NCI-H2107 treated with DMSO at 0.1 percent for 48 hours (cell line): ENCODE results near the gene PPY.
"Not testable (repeated sequence)": the region's sequence is repeated elsewhere in the genome, so short reads cannot be mapped to it uniquely, and the experiment has no call there.

Experiments used
- DNase-seq: peaks from one replicate; lab custom pipeline; 2025; ENCODE audit not compliant: unreplicated experiment; lab: John Stamatoyannopoulos, UW

PPY gene

DNA sequence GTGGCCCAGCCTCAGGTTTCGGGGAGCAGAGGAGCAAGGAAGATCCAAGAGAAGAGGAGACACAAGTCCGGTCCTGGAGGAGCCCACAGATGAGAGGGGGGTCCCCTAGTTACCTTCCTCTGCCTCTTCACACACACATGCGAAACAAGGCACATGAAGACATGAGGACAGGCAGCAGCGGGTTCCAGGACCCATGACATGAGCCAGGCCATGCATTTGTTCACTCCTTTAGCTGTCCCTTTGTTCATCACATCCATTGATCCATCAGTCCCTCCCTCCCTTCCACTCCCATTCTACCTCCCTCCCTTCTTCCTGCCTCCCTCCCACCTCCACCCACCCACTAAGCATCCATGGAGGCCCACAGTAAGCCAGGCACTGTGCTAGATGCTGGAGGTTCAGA, 9.4 kb downstream of the PPY start:
- no peak for DNase-seq

GRCh38 chr17:43932357-43932756, 9.9 kb downstream of the PPY start:
- DNase-seq, result no peak

DNA sequence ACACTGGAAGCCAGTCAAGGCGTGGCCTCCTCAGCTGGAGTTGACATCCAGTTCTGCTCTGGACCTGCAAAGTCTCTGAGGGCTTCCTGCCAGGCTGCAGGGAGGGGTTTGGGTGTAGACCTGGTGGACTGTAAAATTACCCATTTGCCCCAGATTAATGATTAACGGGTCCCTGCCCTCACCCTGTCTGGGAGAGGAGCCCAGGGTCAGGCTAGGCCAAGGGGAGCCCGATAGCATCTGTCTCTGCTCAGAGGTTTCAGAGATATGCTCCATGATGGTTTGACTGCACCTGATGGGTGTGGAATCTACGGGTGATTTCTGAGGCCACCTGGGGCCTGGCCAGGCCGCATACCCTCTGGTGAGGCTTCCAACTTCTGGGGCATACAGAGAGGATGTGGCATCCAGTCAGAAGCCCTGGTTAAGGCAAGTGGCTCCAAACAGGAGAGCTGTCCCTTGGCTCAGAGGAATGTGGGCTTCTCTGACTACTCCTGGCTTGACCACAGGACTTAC, 11.2 kb downstream of the PPY start:
- no peak for DNase-seq

DNA sequence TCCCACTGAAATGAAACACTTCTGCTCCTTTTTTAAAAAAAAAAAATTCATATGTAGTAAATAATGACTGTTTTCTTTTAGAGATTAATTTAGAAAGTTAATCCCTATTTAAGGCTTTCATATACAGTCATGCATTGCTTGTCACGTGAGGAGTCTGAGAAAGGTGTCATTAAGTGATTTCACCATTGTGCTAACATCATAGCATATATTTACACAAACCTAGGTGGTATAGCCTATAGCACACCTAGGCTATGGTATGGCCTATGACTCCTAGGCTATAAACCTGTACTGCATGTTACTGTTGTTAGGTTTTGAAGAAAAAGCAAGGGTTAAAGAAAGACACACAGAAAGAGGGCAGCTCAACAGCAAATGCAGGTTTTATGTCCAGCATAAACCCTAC, 13.7 kb downstream of the PPY start:
- DNase-seq, result no peak

DNA sequence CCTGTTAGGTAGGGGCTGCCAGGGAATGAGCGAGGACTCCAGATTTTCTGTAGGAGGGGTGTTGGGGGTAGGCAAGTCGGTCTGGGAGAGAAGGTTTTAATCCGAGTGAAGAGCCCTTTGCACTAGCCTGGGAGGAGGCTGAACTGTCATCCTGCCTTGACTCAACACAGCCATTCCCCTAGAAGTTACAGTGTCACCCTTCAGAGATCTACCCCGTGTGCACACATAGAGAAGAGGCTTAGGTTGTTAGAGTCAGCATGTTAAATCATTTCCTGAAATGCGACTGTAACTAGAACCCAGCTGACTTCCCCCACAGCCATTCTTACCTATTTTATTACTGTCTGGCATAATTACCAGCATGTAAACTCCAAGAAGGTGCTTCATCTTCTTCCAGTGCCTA, 14.3 kb downstream of the PPY start:
- not testable (repeated sequence) for DNase-seq

DNA sequence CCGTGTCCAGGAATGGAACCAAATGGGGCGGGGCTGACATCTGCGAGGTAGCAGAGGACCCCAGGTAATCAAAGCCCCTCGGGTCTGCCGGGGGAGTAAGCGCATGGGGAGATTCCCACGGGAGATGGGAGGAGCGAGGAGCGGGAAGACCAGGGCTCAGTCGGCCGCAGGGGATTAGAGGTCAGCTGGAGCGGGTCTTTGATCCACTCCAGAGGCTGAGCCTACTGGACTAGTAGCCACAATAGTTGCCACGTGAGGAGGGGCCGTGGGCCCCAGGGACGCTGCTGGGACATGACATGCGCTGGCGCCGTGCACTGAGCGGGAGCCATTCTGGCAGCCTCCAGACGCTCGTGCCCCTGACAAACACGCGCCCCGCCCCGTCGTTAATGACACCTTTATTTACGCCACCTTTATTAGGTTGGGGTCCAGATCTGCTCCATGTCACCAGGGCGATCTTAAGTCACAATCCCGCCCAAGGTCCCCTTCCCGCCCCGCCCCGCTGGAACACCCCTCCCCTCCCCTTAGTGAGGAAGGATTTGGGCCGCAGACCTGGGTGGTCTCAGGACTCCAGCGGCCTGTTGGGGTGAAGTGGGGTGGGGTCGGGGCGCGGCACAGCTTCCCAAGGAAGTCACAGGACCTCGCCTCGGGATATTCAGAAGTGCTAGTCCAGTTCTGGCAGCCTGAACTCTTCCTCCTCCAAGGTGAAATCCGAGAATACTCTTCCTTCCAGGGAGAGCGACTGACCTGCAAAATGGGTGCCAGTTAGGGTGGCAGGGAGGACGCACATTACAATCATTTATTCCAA, 15.0 kb downstream of the PPY start:
- no peak for DNase-seq

DNA sequence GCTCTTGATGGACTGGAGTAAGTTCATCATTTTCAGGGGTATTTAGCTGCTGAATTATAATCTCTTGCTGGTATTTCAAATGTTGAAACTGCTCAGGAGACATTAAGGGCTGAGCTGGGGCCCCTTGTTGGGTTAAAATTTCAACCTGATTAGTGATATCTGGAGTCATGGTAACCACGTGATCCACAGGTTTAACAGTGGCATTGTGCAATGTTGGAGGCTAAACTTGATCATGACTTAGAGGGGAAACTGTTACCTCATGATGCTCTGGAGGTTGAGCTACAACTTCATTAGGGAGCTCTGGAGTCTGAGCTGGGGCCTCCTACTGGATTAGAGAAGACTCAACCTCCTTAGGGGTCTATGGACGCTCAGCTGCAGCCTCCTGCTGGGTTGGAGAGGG, 17.7 kb downstream of the PPY start:
- no peak for DNase-seq

GRCh38 chr17:43920500-43921095, 21.7 kb downstream of the PPY start:
- no peak for DNase-seq

DNA sequence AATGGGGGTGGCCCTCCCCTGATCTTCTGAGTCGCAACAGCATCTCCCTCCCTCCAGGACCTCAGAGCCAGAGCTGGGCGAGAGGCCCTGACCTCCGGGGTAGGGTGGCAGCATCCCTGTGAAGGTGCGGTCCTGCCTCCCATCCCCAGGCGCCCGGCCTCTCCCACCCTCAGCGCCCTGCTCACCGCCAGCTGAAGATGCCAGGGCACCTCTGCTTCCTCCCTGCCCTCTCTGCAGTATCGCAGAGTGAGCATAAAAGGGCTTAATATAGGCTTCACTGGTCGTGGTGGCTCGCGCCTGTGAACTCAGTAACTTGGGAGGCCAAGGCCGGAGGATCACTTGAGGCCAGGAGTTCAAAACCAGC, 24.3 kb downstream of the PPY start:
- DNase-seq, result no peak

GRCh38 chr17:43917348-43918025, 24.8 kb downstream of the PPY start:
- DNase-seq, result no peak

- DNase-seq, result no peak
These were observed 25.3 kb downstream of the PPY start for GRCh38 chr17:43917016-43917347.

DNA sequence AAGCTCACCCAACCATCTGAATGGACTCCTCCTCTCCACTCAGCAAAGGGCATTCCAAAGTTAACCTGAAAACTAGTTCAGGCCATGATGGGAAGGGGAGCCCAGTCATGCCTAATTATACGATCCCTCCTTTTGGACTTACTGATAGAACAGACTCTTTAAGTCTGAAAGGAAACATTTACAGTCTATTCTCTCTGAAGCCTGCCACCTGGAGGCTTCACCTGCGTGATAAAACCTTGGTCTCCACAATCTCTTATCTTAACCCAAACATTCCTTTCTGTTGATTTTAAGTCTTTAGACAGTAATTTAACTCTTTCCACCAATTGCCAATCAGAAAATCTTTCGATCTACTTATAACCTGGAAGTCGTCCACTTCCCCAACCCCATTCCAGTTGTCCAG, 25.9 kb downstream of the PPY start:
- no peak for DNase-seq

GRCh38 chr17:43915559-43915958, 26.7 kb downstream of the PPY start:
- no peak for DNase-seq

DNA sequence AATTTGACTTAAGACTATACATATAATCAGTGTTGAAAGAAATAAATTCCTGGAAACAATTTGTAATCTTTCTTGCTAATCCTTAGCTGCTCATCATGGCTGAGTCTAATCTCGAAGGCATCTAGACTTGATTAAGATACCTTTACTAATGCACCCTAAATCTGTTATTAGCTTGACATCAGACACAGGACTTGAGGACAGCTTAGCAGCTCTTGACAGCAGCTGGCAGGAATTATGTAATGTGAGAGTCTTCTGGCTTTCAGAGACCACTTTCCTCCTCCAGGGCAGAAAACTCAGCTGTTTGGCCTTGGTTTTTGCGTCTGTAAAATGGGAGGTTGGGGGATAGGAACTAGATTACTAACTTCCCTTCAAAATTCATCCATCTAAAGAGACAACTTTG, 27.8 kb downstream of the PPY start:
- DNase-seq, result no peak

DNA sequence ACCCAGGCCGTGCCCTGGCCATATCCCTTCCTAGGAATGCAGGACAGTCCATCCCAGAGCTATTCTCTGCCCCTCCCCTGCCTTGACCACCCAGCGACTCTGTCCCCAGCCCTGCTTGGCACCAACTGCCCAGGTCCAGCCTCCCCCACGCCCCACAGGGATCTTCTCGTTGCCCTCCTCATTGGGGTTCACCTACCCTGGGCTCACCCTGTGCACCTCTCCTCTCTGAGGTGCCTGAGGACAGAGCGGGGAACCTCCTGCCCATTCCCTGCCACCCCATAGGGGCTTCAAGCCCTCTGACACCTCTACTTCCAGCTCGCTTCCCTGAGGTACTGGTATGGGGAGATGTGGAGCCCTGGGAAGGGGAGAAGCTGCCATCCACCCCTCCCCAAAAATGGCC, 28.7 kb downstream of the PPY start:
- DNase-seq, result no peak

GRCh38 chr17:43912635-43913304, 29.5 kb downstream of the PPY start:
- no peak for DNase-seq

GRCh38 chr17:43911904-43912303, 30.4 kb downstream of the PPY start:
- no peak for DNase-seq

- DNase-seq, result no peak
These were observed 32.6 kb downstream of the PPY start for GRCh38 chr17:43909537-43910231.

GRCh38 chr17:43907998-43908721, 34.1 kb downstream of the PPY start:
- DNase-seq, result no peak

DNA sequence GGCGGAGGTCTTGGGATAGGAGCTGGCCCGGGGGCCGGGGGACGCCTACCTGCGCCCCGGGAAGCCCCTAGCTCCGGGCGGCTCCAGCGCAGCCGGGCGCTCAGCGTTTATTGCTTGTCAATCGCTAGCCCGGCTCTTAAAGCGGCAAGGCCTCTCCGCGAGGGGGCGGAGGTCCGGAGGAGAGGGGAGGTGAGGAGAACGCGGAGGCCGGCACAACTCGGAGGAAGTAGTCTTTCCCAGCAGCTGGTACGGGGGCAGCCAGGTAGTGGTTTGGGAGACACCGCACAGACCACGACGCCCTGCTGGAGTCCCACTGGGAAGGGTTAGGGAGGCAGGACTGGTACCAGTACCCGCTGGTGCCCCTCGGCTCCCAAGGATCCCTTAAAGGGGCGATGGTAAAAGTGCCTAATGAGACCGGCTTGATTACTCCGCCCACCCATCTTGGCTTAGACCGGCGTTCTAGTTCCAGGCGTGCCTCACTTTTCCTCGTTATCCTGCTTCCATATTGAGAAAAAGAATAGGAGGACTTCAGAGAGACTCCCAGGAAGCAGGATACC, 34.8 kb downstream of the PPY start, which contains the start of gene MPP2:
Gene MPP2 (minus strand): TSS at position 112 of the 557 bp plus-strand sequence. CDS start 3,076 bp downstream, outside the sequence.
- DNase-seq, result no peak
